AG04450 (cell line): Measurements from ENCODE around the gene CA7. TPM values are rescaled to one million over a fixed set of nuclear protein-coding genes. Genes with fewer than 3 reads are reported as not detected.

Experiments
- CTCF ChIA-PET: fragments of 300-600, 350-600 bp; formaldehyde crosslinking; extraction: SDS; loops from one replicate; lab custom pipeline; 2022; ENCODE audit warnings: antibody characterized with exemption, inconsistent platforms; lab: Charles Lee
- POLR2A ChIA-PET: fragments of 350-600 bp; formaldehyde crosslinking; extraction: SDS; loops from one replicate; lab custom pipeline; 2021; ENCODE audit warnings: antibody characterized with exemption, inconsistent platforms; lab: Yijun Ruan, JAX
- DNase-seq: peaks from one replicate; pipeline ENCODE4 v3.0.0-alpha.2; 2011; ENCODE audit warnings: low read depth, low spot score
- H3K27ac ChIP-seq: one replicate; pipeline ENCODE4 v1.5.1; 2012; ENCODE audit warnings: low read depth, low read length, control low read depth
- H3K27me3 ChIP-seq: one replicate; pipeline ENCODE4 v1.6.0; 2012; ENCODE audit warnings: low read length; ENCODE audit not compliant: control insufficient read depth, insufficient read depth
- H3K4me3 ChIP-seq: 2 replicates; pipeline ENCODE4 v1.5.1; 2011; ENCODE audit warnings: mild to moderate bottlenecking, low read depth, low read length, control low read depth
- H3K9me3 ChIP-seq: 2 replicates; pipeline ENCODE4 v1.5.1; 2012; ENCODE audit warnings: low read length; ENCODE audit not compliant: control insufficient read depth, insufficient read depth
- CTCF ChIP-seq: IDR thresholded peaks from 2 replicates; pipeline ENCODE4 v1.5.1; 2011; ENCODE audit warnings: low read depth, low read length, control low read depth, inconsistent platforms
- polyA plus RNA-seq: library from polyadenylated mRNA; depleted of rRNA; stranded (reverse); fragments of >200 nt; gene quantifications from 2 replicates; pipeline ENCODE4 v1.2.3, GENCODE V29; 2011

CA7 gene
- polyA plus RNA-seq, 1 experiment: not detected

- DNase-seq: no peak
- Histone ChIP-seq H3K27me3 (peaks cover 8% of the 10 kb centered on the region), H3K4me3 (no peak overlapping the region), H3K27ac (no peak overlapping the region), H3K9me3 (no peaks in the 10 kb centered on the region)
- CTCF ChIA-PET: interaction anchor here (7.2 kb wide), 1 partner anchor 36 kb away, joined by 161 read pairs; no protein-coding TSS in a partner anchor
- POLR2A ChIA-PET: no interaction called here
- no peak for TF ChIP-seq CTCF
Observed at GRCh38 chr16:66834746-66835145, 9.5 kb upstream of the CA7 start.

DNA sequence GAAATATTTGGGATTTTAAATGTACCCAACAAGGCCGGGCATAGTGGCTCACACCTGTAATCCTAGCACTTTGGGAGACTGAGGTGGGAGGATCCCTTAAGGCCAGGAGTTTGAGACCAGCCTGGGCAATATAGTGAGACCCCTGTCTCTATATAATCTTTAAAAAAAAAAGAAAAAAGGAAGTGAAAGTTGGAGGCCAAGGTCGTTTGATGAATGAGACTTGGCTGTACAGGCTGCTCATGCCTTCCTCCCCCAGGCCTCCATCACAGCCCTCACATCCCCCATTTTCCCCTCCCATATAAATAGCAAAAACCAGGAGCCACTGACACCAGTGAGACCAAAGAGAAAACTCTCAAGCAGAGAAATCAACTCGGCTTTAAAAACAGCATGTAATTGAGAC, 3.3 kb upstream of the CA7 start:
- no peak for TF ChIP-seq CTCF
- Histone ChIP-seq H3K4me3 (no peak overlapping the region), H3K27me3 (peaks cover 51% of the 10 kb centered on the region), H3K27ac (no peak overlapping the region), H3K9me3 (no peaks in the 10 kb centered on the region)
- DNase-seq: no peak
- CTCF ChIA-PET: interaction anchor here (1.2 to 11.7 kb wide), 2 partner anchors 10 to 113 kb away, joined by 3 to 97 read pairs; partner anchors contain the start of gene NAE1
- POLR2A ChIA-PET: no interaction called here

- CTCF ChIA-PET: interaction anchor here (1.2 to 11.7 kb wide), 3 partner anchors 10 to 113 kb away, joined by 3 to 97 read pairs (median 4); partner anchors contain the start of gene NAE1
- DNase-seq: no peak
- no peak for TF ChIP-seq CTCF
- Histone ChIP-seq H3K4me3 (no peak overlapping the region), H3K9me3 (no peaks in the 10 kb centered on the region), H3K27ac (no peak overlapping the region), H3K27me3 (peaks cover 56% of the 10 kb centered on the region)
- POLR2A ChIA-PET: no interaction called here
Observed at GRCh38 chr16:66841366-66841765, 2.8 kb upstream of the CA7 start.

DNA sequence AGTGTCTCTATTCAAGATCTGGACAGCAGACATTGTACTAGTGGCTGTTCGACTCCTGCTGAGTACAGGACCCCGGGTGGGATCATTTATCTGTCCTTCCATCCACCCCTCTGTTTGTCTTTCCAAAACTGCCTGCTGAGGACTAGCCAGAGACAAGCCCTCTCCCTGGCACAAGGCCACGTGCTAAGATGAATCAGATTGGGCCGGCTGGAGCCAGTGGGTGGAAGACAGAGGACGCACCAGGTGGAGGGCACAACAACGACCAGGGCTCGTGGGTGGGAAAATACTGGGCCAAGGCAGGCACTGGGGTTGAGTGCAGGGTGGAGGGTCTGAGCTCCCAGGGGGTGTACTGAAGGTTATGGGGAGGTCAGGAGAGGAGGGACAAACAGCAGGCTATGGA, 1.4 kb upstream of the CA7 start:
- Histone ChIP-seq H3K9me3 (no peaks in the 10 kb centered on the region), H3K27ac (no peak overlapping the region), H3K4me3 (no peak overlapping the region), H3K27me3 (peaks cover 69% of the 10 kb centered on the region)
- POLR2A ChIA-PET: interaction anchor here (1.0 kb wide), 1 partner anchor 12 kb away, joined by 3 read pairs; the partner anchor contains the start of gene NAE1
- CTCF ChIA-PET: interaction anchor here (1.6 to 11.7 kb wide), 2 partner anchors 11 to 25 kb away, joined by 4 to 97 read pairs; partner anchors contain the start of gene NAE1
- TF ChIP-seq CTCF: no peak
- no peak for DNase-seq

DNA sequence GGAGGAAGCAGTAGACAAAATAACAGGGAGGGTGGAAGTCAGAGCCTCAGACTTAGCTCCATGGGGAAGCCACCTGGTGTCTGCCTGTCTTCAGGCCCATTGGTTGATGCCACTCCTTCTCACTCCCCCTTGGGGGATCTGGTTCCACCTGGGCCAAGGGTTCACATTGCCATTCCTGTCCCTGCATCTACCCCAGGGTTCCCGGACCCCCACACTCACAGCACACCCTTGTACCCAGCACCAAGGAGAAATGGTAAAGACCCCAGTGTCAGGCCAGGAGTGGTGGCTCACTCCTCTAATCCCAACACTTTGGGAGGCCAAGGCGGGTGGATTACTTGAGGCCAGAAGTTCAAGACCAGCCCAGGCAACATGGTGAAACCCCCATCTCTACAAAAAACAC, 1.0 kb upstream of the CA7 start:
- CTCF ChIA-PET: interaction anchor here (0.8 to 11.7 kb wide), 3 partner anchors 12 to 438 kb away, joined by 4 to 97 read pairs (median 24); partner anchors contain the start of gene NAE1
- no peak for DNase-seq
- no peaks in the 10 kb centered on the region for H3K9me3 ChIP-seq
- H3K27me3 ChIP-seq: peaks cover 73% of the 10 kb centered on the region
- POLR2A ChIA-PET: interaction anchor here (1.0 kb wide), 1 partner anchor 13 kb away, joined by 3 read pairs; the partner anchor contains the start of gene NAE1
- no peak overlapping the region for H3K4me3 ChIP-seq
- H3K27ac ChIP-seq: no peak overlapping the region
- TF ChIP-seq CTCF: no peak
